ENCODE measurements around the gene LTBP3.

Gene LTBP3

GRCh38 chr11:65592858-65593517 lies 34.8 kb upstream of the LTBP3 start:
- no peak for DNase-seq (ENCODE audit: low read depth)
- no peak overlapping the region for H3K4me3 ChIP-seq (ENCODE audit: low read depth, low read length)
- TF ChIP-seq MYC (IDR thresholded peaks at IDR 0.05; ENCODE audit: low read depth, low read length) = no peak
- TF ChIP-seq MAX (IDR thresholded peaks at IDR 0.05; ENCODE audit: low read depth, low read length) = no peak
- TF ChIP-seq CTCF (IDR thresholded peaks at IDR 0.05; ENCODE audit: low read depth, low read length) = no peak
- no peak for TF ChIP-seq POLR2A (IDR thresholded peaks at IDR 0.05; ENCODE audit: extremely low read depth, insufficient read length)

- TF ChIP-seq POLR2A (IDR thresholded peaks at IDR 0.05; ENCODE audit: extremely low read depth, insufficient read length) (no peak), MYC (IDR thresholded peaks at IDR 0.05; ENCODE audit: low read depth, low read length) (no peak), CTCF (IDR thresholded peaks at IDR 0.05; ENCODE audit: low read depth, low read length) (no peak), MAX (IDR thresholded peaks at IDR 0.05; ENCODE audit: low read depth, low read length) (no peak)
- DNase-seq (ENCODE audit: low read depth) = no peak
- no peak overlapping the region for H3K4me3 ChIP-seq (ENCODE audit: low read depth, low read length)
Observed at GRCh38 chr11:65591939-65592857, 34.0 kb upstream of the LTBP3 start.

- no peak overlapping the region for H3K4me3 ChIP-seq (ENCODE audit: low read depth, low read length)
- DNase-seq (ENCODE audit: low read depth) = no peak
- TF ChIP-seq POLR2A (IDR thresholded peaks at IDR 0.05; ENCODE audit: extremely low read depth, insufficient read length) (no peak), MAX (IDR thresholded peaks at IDR 0.05; ENCODE audit: low read depth, low read length) (no peak), MYC (IDR thresholded peaks at IDR 0.05; ENCODE audit: low read depth, low read length) (no peak), CTCF (IDR thresholded peaks at IDR 0.05; ENCODE audit: low read depth, low read length) (no peak)
Observed at GRCh38 chr11:65590240-65590738, 32.1 kb upstream of the LTBP3 start.

GRCh38 chr11:65589444-65590239 lies 31.5 kb upstream of the LTBP3 start:
- DNase-seq (ENCODE audit: low read depth) = peak; percentile 46
- H3K4me3 ChIP-seq (ENCODE audit: low read depth, low read length) = no peak overlapping the region
- TF ChIP-seq MAX (IDR thresholded peaks at IDR 0.05; ENCODE audit: low read depth, low read length) = no peak
- TF ChIP-seq POLR2A (IDR thresholded peaks at IDR 0.05; ENCODE audit: extremely low read depth, insufficient read length) = no peak
- no peak for TF ChIP-seq MYC (IDR thresholded peaks at IDR 0.05; ENCODE audit: low read depth, low read length)
- TF ChIP-seq CTCF (IDR thresholded peaks at IDR 0.05; ENCODE audit: low read depth, low read length) = no peak
